GM23248 (cell line): ENCODE data around the gene ZNF415. TPM values are rescaled to one million over a fixed set of nuclear protein-coding genes. Genes with fewer than 3 reads are reported as not detected.

Experiments
- DNase-seq: peaks from one replicate; pipeline ENCODE4 v3.0.0-alpha.2; 2015
- H2AFZ ChIP-seq: fragments of 200-600 bp; sonication (generic); 2 replicates; pipeline ENCODE4 v1.6.1; 2016; ENCODE audit warnings: antibody characterized with exemption
- H3F3A ChIP-seq: fragments of 200-600 bp; sonication (generic); 2 replicates; pipeline ENCODE4 v1.6.1; 2016; ENCODE audit warnings: mild to moderate bottlenecking, antibody characterized with exemption, mixed run types; ENCODE audit not compliant: insufficient read depth
- H3K27ac ChIP-seq: fragments of 200-600 bp; sonication (generic); 2 replicates; pipeline ENCODE4 v1.5.1; 2016; ENCODE audit warnings: mild to moderate bottlenecking
- H3K27me3 ChIP-seq: fragments of 200-600 bp; sonication (generic); replicated peaks from 2 replicates; pipeline ENCODE4 v1.6.1; 2016; ENCODE audit warnings: mild to moderate bottlenecking; ENCODE audit not compliant: insufficient read depth
- H3K36me3 ChIP-seq: fragments of 200-600 bp; sonication (generic); 2 replicates; pipeline ENCODE4 v1.6.1; 2016; ENCODE audit warnings: low read depth, mild to moderate bottlenecking
- H3K4me1 ChIP-seq: fragments of 200-600 bp; sonication (generic); 2 replicates; pipeline ENCODE4 v1.6.1; 2016; ENCODE audit warnings: mild to moderate bottlenecking; ENCODE audit not compliant: insufficient read depth
- H3K4me2 ChIP-seq: fragments of 200-600 bp; sonication (generic); one replicate; pipeline ENCODE4 v1.6.1; 2016; ENCODE audit warnings: mild to moderate bottlenecking; ENCODE audit not compliant: unreplicated experiment
- H3K4me3 ChIP-seq: fragments of 200-600 bp; sonication (generic); 2 replicates; pipeline ENCODE4 v1.5.1; 2016; ENCODE audit warnings: mild to moderate bottlenecking
- H3K79me2 ChIP-seq: fragments of 200-600 bp; sonication (generic); 2 replicates; pipeline ENCODE4 v1.6.1; 2016; ENCODE audit warnings: mild to moderate bottlenecking; ENCODE audit not compliant: insufficient read depth
- H3K9ac ChIP-seq: fragments of 200-600 bp; sonication (generic); 2 replicates; pipeline ENCODE4 v1.6.1; 2016; ENCODE audit warnings: mild to moderate bottlenecking
- H3K9me2 ChIP-seq: fragments of 200-600 bp; sonication (generic); 2 replicates; pipeline ENCODE4 v1.6.1; 2016; ENCODE audit warnings: mixed run types, mild to moderate bottlenecking, moderate library complexity; ENCODE audit not compliant: insufficient read depth
- H3K9me3 ChIP-seq: fragments of 200-600 bp; sonication (generic); one replicate; pipeline ENCODE4 v1.6.1; 2017; ENCODE audit warnings: low read depth
- H4K20me1 ChIP-seq: fragments of 200-600 bp; sonication (generic); 2 replicates; pipeline ENCODE4 v1.6.0; 2016; ENCODE audit not compliant: insufficient read depth
- EZH2 ChIP-seq: fragments of 200-600 bp; sonication (generic); IDR thresholded peaks from 2 replicates; pipeline ENCODE4 v1.6.1; 2018; ENCODE audit warnings: antibody characterized with exemption, mild to moderate bottlenecking; ENCODE audit not compliant: insufficient read depth, poor library complexity, severe bottlenecking
- EZH2phosphoT487 ChIP-seq: fragments of 200-600 bp; sonication (generic); IDR thresholded peaks from 2 replicates; pipeline ENCODE4 v1.6.1; 2018; ENCODE audit warnings: antibody characterized with exemption, moderate library complexity, mild to moderate bottlenecking, low read depth; ENCODE audit not compliant: insufficient read depth
- WGBS, 2 experiments: methylation state at CpG; one replicate each; pipeline ENCODE4 v1.1.6; 2015 to 2017; ENCODE audit warnings: low lambda C conversion rate in 2 of 2, low coverage in 1 of 2; ENCODE audit errors: missing lambda C conversion rate in 2 of 2; 5-methylcytosine and 5-hydroxymethylcytosine counted together
- in situ Hi-C: fragments of 300-500 bp; cut with MboI; formaldehyde crosslinking; loops from 2 replicates; pipeline ENCODE4 v1.15.0; 2020
- polyA plus RNA-seq: library from polyadenylated mRNA; unstranded; fragments of >200 nt; fragmentation: Nextera tagmentation; extraction: Ambion mirVana; gene quantifications from 2 replicates; pipeline ENCODE4 v1.2.1, GENCODE V29; 2016
- total RNA-seq: library from RNA; depleted of rRNA; stranded (reverse); fragments of >200 nt; shearing (Covaris generic); gene quantifications from 2 replicates; pipeline ENCODE4 v1.2.3, GENCODE V29; 2014

ZNF415 gene
- total and polyA plus RNA-seq, 2 experiments from 2014 or later, result 8.9 to 9.4 TPM

DNA sequence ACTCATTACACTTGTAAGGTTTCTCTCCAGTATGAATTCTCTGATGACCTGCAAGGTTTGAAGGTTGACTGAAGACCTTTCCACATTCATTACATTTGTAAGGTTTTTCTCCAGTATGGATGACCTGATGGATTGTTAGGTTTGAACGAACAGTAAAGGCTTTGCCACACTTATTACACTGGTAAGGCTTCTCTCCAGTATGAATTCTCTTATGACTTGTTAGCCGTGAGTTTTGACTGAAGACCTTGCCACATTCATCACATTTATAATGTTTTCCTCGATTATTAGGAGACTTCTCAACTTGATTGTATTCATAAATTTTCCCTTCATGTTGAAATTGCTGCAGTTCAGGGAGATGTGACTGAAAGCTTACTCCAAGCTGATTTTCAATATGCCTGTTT lies 33.0 kb upstream of the ZNF415 start:
- H3K4me2 ChIP-seq, result no peak overlapping the region
- in situ Hi-C loops, result no loop called here
- H2AFZ ChIP-seq, result no peak overlapping the region
- DNase-seq, result no peak
- H3F3A ChIP-seq, result no peaks in the 10 kb centered on the region
- 86 to 92% methylated on average over 3 of the region's 3 CpGs for WGBS, 2 experiments
- no peaks in the 10 kb centered on the region for H4K20me1 ChIP-seq
- H3K4me1 ChIP-seq, result no peaks in the 10 kb centered on the region
- H3K9me2 ChIP-seq, result no peaks in the 10 kb centered on the region
- H3K9me3 ChIP-seq, result peaks cover 5% of the 10 kb centered on the region
- H3K9ac ChIP-seq, result no peak overlapping the region
- H3K27ac ChIP-seq, result no peak overlapping the region
- TF ChIP-seq EZH2, result no peak
- TF ChIP-seq EZH2phosphoT487, result no peak
- peaks cover 19% of the 10 kb centered on the region for H3K36me3 ChIP-seq
- H3K27me3 ChIP-seq, result no peaks in the 10 kb centered on the region
- no peak overlapping the region for H3K4me3 ChIP-seq
- no peaks in the 10 kb centered on the region for H3K79me2 ChIP-seq

DNA sequence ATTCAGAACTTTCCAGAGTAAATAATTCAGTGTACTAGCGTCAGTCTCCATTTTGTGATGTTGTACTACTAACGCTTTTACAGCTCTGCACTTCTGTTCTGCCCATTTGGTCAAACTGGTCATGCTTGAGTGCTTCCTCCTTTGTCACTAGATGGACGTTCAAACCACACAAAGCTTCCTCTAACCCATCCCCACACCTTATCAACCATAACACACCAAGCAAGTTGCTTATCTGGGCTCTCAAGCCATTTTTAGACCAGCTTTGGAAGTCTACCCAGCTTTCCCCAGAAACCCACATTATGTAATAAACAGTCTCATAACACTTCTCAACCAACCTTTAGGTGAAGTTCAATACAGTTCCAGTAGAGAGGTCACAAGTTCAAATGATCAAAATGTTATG lies 28.4 kb upstream of the ZNF415 start:
- H3K36me3 ChIP-seq, result peaks cover 17% of the 10 kb centered on the region
- H3K4me2 ChIP-seq, result no peak overlapping the region
- H3K4me3 ChIP-seq, result no peak overlapping the region
- H3K79me2 ChIP-seq, result peaks cover 15% of the 10 kb centered on the region
- H3K27ac ChIP-seq, result no peak overlapping the region
- no peaks in the 10 kb centered on the region for H4K20me1 ChIP-seq
- TF ChIP-seq EZH2 (no peak), EZH2phosphoT487 (no peak)
- no peak overlapping the region for H2AFZ ChIP-seq
- H3K27me3 ChIP-seq, result no peaks in the 10 kb centered on the region
- H3K4me1 ChIP-seq, result peaks cover 12% of the 10 kb centered on the region; the same call in 1 of the 2 replicates
- 75 to 80% methylated on average over 3 of the region's 3 CpGs for WGBS, 2 experiments
- no peak overlapping the region for H3K9ac ChIP-seq
- no peaks in the 10 kb centered on the region for H3K9me2 ChIP-seq
- in situ Hi-C loops, result no loop called here
- H3K9me3 ChIP-seq, result peaks cover 5% of the 10 kb centered on the region
- 0 out of 2 replicates have a peak, but pooled peaks cover 3% of the 10 kb centered on the region for H3F3A ChIP-seq
- no peak for DNase-seq

DNA sequence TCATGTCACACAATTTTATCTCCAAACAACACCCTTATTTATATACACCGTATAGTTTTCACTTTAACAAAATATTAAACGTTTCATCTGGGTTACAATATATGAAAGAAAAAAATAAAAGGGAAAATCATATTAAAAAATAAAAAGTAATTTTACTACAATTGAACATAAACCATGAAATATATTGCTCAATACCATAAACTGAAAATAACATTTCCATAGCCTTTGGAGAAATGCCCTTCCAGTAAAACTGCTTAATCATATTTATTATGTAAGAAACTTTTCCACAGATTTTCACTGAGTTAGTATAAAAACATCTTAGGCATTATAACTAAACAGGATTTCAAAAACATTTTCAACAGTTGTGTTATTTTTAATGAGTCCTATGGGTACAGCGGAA lies 27.6 kb upstream of the ZNF415 start:
- Histone ChIP-seq H3K79me2 (peaks cover 18% of the 10 kb centered on the region), H3K36me3 (peaks cover 9% of the 10 kb centered on the region; the same call in 1 of the 2 replicates), H3K4me1 (peaks cover 12% of the 10 kb centered on the region; the same call in 1 of the 2 replicates), H2AFZ (no peak overlapping the region), H3K4me3 (no peak overlapping the region), H3K27ac (no peak overlapping the region), H3K9me3 (peaks cover 5% of the 10 kb centered on the region), H4K20me1 (no peaks in the 10 kb centered on the region), H3K27me3 (no peaks in the 10 kb centered on the region), H3K4me2 (no peak overlapping the region), H3K9ac (no peak overlapping the region), H3F3A (0 out of 2 replicates have a peak, but pooled peaks cover 3% of the 10 kb centered on the region), H3K9me2 (no peaks in the 10 kb centered on the region)
- TF ChIP-seq EZH2phosphoT487 (no peak), EZH2 (no peak)
- no peak for DNase-seq
- in situ Hi-C loops, result no loop called here
- WGBS, 2 experiments, result 83 to 84% methylated on average over 3 of the region's 3 CpGs

DNA sequence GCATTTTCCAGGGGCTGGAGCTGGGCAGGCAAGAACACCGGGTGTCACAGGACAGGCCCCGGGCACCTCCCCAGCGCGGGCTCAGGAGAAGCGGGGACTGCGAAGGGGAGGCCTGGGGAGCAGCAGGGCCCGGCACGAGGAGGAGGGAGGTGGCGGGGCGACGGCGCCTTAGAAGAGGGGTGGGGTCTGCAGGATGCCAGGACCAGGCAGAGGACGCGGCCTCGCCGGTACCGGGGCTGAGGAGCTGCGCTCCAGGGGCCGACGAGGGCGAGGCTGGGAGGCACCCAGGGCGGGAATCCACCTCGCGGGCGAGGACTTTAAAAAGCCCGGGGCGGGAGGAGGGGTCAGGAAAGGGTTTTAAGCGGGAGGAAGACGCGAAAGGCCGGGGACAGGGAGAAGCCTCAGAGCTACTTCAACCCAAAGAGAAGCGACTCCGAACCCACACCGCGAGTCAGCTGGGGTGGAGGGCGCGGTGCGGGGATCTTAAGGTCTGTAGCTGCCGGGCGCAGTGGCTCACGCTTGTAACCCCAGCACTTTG lies 25.5 kb upstream of the ZNF415 start:
- H3F3A ChIP-seq, result 0 out of 2 replicates have a peak, but pooled peaks cover 3% of the 10 kb centered on the region
- H3K27me3 ChIP-seq, result no peaks in the 10 kb centered on the region
- TF ChIP-seq EZH2 (no peak), EZH2phosphoT487 (no peak)
- H3K4me1 ChIP-seq, result peaks cover 12% of the 10 kb centered on the region; the same call in 1 of the 2 replicates
- no peak overlapping the region for H3K27ac ChIP-seq
- no peaks in the 10 kb centered on the region for H4K20me1 ChIP-seq
- 2 to 4% methylated on average over 28 to 41 of the region's 41 CpGs for whole genome bisulfite sequencing, 2 experiments
- no peaks in the 10 kb centered on the region for H3K9me3 ChIP-seq
- H3K4me3 ChIP-seq, result peak overlapping the region; percentile 94
- no peaks in the 10 kb centered on the region for H3K36me3 ChIP-seq
- H3K9ac ChIP-seq, result peak overlapping the region; percentile 80
- in situ Hi-C loops, result no loop called here
- H2AFZ ChIP-seq, result peak overlapping the region; percentile 99
- DNase-seq, result peak; percentile 69
- H3K4me2 ChIP-seq, result peak overlapping the region; percentile 66
- peaks cover 32% of the 10 kb centered on the region for H3K79me2 ChIP-seq
- H3K9me2 ChIP-seq, result no peaks in the 10 kb centered on the region
